ENCODE measurements around the gene SLC30A2. TPM values are rescaled to one million over a fixed set of nuclear protein-coding genes. Genes with fewer than 3 reads are reported as not detected.

The SLC30A2 gene
- total and polyA plus RNA-seq, 9 of the 15 experiments (the other 6 are each of a cell fraction or from before 2014, with no cell fraction given) = 0.01 to 0.18 (median 0.06) TPM; not detected in 3

DNA sequence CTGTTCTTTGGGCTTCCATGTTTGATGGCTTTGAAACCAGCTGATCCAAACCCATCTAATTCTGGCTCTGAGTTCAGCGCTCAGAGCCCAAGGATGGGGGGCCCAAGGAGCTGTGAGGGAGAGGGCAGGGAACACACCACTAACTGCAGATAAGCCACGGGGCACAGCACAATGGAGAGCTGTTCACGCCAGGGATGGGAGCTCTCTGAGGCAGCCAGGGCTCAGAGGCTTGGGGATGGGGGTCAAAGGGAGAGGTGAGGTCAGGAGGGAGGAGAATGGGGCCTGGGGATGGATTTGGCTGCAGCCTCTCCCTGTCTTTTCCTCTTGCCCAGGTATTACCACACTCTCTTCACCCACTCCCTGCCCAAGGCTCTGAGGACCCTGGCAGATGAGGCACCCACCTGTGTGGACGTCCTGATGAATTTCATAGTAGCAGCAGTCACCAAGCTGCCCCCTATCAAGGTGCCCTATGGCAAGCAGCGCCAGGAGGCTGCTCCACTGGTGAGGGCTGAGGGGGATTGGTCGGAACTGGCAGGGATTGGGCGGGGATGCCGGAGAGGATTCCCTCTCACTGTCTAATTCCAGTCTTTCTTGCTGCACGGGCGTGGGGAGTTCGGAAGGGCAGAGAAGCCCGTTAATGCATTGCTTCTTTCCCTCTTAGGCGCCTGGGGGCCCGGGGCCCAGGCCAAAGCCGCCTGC is 11.3 kb downstream of the SLC30A2 start (continued):
- TF ChIP-seq KLF10 (CRISPR knock-in tag; IDR thresholded peaks at IDR 0.05) (no peak), RREB1 (CRISPR knock-in tag; IDR thresholded peaks at IDR 0.05) (0 out of 2 replicates have a peak, but pooled peaks have one; percentile 23)
